DLD1 (cell line): ENCODE results near the gene PLK5.

Experiments
- in situ Hi-C: cut with HindIII; loops from 2 replicates; pipeline ENCODE4 v1.10.0; 2017; ENCODE audit warnings: low sequenced_read_pairs

The PLK5 gene

DNA sequence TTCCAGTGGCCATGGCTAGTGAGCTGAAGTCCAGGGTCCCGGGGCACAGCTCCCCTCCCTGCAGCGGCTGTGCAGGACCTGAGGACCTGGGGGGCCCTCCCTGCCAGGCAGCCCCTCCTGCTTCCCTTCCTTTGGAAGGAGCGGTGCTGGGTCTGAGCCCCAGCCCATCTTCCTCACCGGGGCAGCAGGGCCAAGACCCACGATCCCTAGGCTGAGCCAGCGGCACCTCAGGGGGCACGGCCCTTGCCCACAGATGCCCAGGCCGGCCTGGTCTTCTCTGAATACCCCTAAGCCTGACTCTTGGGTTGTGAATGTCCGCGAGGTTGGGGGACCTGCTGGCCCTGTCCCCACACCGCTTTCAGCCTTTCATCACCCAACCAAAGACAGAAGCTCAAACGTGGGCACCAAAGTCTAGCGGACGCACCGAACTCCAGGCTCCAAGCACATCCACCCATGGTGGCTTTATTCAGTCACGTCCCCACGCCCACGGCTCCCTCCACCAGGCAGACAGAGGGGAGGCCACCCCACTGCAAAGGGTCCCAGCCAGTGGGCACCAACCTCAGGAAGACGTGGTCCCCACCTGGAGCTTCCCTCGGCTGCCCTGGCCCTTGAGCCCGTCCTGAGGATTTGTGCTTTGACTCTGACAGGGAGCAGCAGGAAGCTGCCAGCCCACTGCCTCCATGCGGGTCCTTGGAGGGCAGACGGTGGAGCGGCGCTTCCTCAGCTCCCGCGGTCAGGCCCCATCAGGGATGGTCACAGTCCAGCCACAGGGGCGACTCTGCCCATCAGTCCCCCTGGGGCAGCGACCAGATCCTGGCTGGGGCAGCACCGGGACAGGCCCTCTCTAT is 52.6 kb downstream of the PLK5 start:
- in situ Hi-C loops: no loop called here

GRCh38 chr19:1577090-1577928 is 53.4 kb downstream of the PLK5 start:
- in situ Hi-C loops: no loop called here

- in situ Hi-C loops: no loop called here
Observed at GRCh38 chr19:1577929-1578618, 54.2 kb downstream of the PLK5 start.

DNA sequence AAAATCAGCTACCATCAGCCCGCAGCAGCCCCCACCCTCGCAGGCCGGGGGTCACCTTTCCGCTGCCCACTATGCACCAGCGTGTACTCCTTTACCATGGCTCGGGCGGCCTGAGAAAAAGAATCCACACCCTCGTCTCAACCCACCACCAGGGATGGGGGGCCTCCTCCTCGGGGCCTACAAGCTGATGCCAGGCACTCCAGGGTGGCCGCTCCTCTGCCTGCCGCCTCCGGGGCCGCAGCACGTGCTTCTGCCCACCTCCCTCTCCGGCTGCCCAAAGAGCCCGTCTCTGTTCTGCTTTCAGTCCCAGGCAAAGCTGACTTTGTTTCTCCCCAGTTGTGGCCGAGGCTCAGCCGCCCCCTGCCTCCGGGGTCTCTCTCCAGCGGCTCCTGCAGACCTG is 55.3 kb downstream of the PLK5 start:
- in situ Hi-C loops: no loop called here

DNA sequence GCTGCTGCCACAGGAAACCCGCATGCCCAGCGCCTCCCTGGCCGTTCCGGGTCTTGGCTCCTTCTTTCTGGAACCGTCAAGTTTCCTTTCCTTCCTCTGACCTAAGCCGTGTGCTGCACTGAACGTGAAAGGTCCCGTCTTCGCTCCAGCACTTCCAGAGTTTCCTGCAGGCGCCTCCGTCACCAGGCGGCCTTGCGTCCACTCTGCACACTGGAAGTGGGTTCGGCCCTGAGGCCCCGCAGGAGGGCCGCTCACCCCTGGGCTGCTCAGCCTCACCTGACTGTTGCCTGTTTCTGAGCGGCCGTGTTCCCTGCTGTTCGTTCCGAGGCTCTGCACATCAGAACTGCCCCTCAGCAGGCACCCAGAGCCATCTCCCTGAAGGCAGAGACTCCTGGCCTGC is 56.5 kb downstream of the PLK5 start:
- in situ Hi-C loops: no loop called here

GRCh38 chr19:1580957-1581356 is 57.1 kb downstream of the PLK5 start:
- in situ Hi-C loops: no loop called here

DNA sequence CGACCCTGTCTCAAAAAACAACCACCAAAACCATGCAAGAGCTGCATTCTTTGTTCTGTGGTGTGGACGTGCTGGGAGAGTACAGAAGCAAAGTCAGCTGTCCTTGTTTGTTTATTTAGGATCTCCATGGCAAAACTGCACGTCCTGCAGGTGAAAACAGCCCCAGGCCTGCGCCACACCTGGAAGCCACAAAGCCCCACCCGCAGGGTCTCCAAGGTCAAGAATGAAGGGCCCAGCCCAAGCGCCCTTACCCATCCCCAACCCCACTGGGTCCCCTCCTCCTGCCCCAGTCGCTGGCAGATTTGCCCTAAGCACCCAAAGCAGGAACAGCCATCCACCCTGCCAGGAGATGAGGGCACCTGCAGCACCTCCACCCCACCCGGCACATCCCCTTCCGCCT is 58.3 kb downstream of the PLK5 start:
- in situ Hi-C loops: no loop called here

DNA sequence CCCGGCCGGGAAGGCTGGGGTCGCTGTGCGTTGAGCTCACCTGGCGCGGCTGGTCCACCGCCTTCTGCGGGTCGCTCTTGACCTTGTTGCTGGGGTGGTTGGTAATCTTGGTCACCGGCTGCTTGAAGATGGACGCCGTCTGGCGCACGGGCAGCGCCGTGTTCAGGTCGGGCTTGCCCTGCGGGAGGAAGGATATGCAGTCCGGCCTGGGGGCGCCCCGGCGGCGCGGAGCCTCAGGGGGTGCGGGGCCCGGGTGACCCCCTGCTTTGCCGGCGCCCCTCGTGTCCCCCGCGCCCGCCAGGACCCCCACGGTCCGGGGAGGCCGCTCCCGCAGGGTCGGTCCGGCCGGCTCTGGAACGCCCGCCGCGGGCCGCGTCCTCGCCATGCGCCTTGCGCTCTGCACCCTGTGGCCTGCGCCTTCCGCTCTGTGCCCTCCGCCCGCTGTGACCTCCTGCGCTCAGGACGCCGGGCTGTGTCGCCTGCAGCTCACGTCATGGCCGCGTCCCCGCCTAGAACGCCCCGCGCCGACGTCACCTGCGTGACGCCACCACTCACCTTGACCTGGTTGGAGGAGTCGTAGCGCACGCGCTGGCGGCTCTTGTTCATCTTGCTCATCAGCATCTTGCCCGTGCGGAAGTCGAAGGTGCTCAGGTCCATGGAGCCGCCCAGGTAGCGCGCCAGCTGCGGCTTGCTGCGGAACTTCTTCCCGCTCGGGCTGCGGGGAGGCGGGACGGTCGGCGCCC is 60.8 kb downstream of the PLK5 start:
- in situ Hi-C loops: no loop called here

DNA sequence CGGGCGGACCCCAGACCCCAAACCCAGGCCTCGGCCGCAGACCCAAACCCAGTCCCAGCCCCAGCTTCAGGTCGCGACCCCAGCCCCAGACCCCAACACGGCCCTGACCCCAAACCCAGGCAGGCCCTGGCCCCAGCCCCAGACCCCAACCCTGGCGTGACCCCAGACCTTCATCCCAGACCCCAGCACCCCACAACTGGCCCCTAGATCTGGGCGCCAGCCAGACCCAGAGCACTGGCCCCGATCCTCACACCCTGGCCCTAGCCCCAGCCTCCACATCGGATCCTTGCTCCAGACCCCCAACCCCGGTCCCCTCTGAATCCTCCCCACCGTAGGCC is 61.3 kb downstream of the PLK5 start:
- in situ Hi-C loops: no loop called here
